Inflammatory macrophage treated with lipopolysaccharide for 4 hours (primary cell): ENCODE results near the gene KRT26.
A peak's percentile ranks its signal among the peaks of the same experiment; 100 is the strongest.
"Not testable (repeated sequence)": the region's sequence is repeated elsewhere in the genome, so short reads cannot be mapped to it uniquely, and the experiment has no call there.

Experiments used
- DNase-seq: peaks from one replicate; pipeline ENCODE4 v3.0.0-alpha.2; 2020

Gene KRT26

DNA sequence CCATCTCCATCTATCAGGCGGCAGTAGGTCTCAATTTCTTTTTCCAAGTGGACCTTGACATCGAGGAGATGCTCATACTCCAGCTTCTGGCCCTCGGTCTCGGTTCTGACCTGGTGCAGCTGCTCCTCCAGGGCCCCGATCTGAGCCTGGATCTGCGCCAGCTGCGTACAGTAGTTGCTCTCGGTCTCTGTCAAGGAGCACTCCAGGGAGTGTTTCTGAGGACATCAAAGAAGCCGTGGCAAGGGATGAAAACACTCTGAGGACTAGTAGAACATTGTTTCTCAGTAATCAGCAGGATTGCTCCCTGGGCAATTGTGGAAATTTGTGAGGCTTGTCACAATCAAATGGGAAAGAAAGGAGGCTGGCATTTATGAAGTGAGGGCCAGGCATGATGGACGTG, 21.8 kb upstream of the KRT26 start:
- DNase-seq: no peak

DNA sequence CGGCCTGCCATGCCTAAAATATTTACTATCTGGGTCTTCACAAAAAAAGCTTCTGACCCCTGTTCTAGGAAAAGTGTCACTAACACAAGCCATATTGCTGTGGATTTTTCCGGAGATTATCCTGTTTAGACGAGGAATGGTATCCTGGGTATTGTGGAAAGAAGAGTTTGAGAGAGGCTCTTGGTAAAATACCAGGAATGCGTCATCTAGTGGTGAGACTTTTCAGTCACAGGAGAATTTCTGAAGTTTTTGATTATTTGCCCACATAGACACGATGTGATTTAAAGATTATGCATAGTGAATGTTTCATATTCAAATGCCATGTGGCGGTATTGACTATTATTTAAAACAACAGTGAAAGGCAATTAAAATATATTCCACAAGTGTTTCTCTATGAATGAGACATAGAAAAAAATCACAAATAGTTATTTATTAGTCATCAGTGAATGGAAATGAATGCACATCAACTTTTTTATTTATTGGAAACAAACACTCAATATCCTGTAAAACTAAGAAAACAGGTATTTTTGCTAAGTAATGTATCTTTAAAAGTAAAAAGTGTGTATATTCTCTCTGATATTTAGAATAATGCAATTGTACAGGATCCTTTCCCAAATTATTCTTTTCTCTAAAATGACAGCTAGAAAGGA, 19.9 kb upstream of the KRT26 start:
- DNase-seq: no peak

- DNase-seq: no peak
Measured at GRCh38 chr17:40791111-40791510, 19.1 kb upstream of the KRT26 start.

DNA sequence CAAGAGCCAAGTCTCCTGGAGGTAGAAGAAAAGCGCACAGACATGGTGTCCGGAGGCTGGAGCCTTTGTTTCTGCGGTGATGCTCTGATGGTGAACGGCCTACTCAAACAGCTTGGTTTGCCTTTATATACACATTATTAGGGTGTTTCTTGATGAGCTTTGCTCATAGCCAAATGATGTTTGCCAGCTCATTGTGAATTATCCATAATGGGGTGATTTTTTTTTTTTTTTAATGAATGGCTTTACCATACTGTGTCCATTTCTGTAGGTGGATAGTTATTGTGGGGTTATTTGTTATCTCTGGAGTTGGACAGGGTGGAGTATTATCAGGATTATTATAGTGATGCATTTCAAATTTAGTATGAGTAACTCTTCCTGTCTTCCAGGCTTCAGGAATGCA, 10.4 kb upstream of the KRT26 start, which contains the start of gene KRT27:
TSS of gene KRT27 (minus strand) at position 101 of the 400 bp plus-strand sequence. CDS start at position 44, 57 bp downstream.
- DNase-seq: no peak

DNA sequence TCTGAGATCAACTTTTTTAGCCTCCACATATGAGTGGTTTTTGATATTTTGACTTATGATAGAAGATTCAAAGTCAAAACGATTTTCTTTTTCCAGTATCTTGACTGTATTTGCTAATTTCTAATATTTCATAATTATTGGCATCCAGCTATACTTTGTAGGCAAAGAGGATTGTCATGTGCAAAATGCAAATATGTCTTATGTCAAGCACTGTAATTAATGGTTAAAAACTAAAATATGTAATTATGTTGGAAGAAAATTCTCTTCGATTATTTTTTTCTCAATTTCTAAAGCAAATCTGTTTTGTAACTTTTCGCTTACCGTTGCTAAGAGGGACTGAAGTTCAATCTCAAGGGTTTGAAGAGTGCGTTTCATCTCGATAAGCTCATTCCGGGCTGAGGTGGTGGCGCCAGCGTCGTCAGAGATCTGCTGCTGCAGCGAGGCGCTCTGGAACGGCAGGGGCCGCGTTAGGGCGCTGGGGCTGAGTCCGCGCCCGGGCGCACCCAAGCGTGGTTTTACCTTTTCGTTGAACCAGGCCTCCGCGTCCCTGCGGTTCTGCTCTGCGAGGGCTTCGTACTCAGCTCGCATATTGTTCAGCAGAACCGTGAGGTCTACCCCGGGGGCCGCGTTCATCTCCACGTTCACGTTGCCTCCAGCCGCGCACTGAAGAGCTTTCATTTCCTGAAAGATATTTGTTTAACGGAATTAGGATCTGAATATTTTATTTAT, 7.3 kb upstream of the KRT26 start:
- no peak for DNase-seq

- DNase-seq: no peak
Measured at GRCh38 chr17:40778461-40778860, 6.5 kb upstream of the KRT26 start.

DNA sequence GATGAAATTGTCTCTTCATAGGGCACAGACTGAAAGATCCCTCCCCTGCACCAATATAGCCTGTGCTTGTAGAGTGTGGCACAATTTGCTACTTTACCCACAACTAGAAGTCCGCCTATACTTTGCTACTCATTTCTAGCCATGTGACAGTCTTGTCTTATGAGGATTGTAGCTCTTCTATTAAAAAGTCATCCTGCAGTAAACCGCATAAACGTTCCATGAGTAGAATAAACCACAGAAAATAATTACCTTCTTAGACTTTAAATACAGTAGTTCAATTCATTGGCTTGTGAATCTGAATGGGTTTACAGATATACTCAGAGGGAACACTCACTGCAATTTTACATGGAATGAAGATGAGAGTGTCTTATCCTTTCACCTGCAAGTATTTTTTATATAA, 6.0 kb upstream of the KRT26 start:
- DNase-seq: no peak

DNA sequence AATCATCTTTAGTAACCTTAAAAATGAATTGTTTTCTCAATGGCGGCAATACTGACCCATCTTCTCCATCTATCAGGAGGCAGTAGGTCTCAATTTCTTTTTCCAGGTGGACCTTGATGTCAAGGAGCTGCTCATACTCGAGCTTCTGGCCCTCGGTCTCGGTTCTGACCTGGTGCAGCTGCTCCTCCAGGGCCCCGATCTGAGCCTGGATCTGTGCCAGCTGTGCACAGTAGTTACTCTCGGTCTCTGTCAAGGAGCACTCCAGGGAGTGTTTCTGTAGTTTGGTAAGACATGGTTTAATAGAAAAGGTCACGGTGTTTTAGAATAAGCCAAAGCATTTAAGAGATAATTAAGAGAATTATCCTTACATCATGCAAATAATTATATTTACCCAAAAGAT, 5.5 kb upstream of the KRT26 start:
- DNase-seq: no peak

- DNase-seq: no peak
Measured at GRCh38 chr17:40775945-40776344, 3.9 kb upstream of the KRT26 start.

DNA sequence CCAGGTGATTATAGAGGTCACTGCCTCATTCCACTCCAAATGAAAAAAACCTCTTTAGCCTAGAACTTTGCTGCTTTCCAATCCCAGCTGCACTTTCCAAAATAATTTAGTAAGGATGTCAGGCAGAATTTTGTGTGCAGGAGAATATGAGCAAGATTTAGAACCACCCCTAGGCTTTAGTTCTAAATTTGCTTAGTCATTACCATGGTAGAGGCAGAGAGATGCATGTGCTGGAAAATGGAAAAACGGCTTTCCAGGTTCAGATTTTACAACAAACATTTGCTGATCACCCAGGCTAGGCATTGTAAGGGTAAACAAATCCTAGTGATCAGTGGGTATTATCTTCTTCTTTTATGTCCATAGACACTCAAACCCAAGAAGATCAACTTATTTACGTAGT, 6.3 kb downstream of the KRT26 start:
- DNase-seq: no peak

- no peak for DNase-seq
Measured at GRCh38 chr17:40763752-40764151, 8.2 kb downstream of the KRT26 start.

- no peak for DNase-seq
Measured at GRCh38 chr17:40760105-40761016, 11.6 kb downstream of the KRT26 start.

GRCh38 chr17:40755231-40755630, 16.8 kb downstream of the KRT26 start, which contains the start of gene KRT25:
KRT25 (minus strand) TSS chr17:40755331; CDS start chr17:40755271, 60 bp downstream.
- no peak for DNase-seq

DNA sequence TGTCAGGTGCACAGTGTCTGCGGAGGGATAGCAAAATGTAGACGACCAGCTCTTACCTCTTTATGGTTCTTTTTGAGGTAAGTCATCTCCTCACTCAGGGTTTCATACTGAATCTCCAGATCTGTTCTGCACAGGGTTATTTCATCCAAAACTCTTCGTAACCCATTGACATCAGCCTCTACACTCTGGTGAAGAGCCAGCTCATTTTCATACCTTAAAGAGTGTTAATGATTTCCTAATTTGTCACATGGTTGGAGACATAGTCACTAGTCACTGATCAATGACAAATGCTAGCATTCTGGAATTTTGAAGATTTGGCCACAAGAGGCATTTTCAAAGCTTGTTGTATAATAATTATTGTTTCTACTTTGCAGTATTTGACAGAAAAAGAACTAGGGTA, 18.2 kb downstream of the KRT26 start:
- DNase-seq: no peak

GRCh38 chr17:40751065-40751464, 20.9 kb downstream of the KRT26 start:
- no peak for DNase-seq

- DNase-seq: no peak
Measured at GRCh38 chr17:40750391-40750790, 21.6 kb downstream of the KRT26 start.

GRCh38 chr17:40748666-40749065, 23.3 kb downstream of the KRT26 start:
- not testable (repeated sequence) for DNase-seq

- no peak for DNase-seq
Measured at GRCh38 chr17:40738553-40738952, 33.4 kb downstream of the KRT26 start.

DNA sequence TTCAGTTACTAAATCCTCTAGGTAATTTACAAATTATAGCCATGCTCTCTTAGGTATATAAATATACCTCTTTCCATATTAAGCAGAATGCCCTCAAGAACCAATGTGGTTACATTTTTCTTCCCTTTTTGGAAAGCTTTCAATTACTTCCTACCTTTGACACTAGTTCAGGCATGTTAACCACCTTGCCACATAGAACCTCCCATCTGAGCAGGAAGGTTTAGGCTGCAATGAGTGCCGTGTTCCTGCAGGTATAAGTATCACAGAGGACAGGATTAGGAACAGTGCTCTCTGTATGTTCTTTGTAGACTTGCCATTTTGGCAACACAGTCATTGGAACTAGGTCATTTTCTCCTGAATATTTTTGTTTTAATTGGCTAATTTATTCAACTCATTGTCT, 37.0 kb downstream of the KRT26 start:
- no peak for DNase-seq

DNA sequence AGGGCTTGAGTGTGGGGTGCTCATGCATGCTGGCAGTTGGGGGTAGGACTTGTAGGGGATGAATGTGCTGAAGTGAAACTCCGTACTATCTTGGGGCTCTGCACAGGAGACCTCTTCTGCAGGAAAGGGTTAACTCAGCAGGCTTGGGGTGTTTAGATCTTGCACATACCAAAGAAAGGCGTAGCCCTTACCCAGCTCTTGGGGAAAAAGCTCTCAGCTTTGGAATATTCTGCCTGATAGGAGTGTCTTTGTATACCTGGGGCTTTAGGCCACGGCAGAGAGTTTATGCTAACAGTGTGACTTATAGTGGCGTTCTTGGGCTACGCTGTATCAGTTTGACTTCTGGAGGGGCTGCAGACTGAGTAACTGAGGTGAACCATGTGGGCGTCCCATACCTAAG, 38.0 kb downstream of the KRT26 start:
- no peak for DNase-seq

GRCh38 chr17:40730970-40731369, 41.0 kb downstream of the KRT26 start:
- DNase-seq: no peak

GRCh38 chr17:40727447-40728231, 44.4 kb downstream of the KRT26 start:
- peak; percentile 37 for DNase-seq

DNA sequence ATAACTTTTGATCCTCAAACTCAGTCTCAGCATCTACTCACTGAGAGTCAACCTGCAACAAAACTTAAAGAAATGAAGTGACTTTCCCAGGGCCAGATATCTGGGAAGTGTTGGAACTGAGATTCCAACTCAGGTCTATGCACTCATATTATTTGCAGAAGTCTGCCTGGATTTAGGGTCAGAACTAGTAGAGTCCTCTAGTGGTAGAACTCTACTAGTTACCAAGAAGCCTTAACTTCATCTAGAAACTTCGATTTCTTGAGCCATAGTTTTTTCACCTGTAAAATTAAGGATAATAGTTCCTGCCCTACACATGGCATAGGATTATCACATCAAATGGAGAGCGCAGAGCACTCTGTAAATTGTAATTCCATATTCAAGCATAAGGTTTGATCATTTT, 45.1 kb downstream of the KRT26 start:
- DNase-seq: no peak
